ENCODE measurements around the gene CD46.

DNA sequence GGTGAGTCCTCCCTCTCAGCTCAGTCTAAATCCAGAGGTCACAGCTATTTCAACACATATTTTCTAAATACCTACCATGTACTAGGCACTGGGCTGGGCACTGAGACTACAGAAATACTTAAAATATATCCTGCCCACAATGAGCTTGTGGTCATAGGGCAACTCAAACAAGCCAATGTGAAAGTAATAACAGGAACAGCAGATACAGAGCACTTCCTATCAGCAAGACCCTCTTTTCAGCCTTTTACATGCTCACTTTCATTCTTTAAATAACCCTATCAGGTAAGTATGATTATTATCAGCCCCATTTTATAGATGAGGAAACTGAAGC, 87.2 kb downstream of the CD46 start:
- TF ChIP-seq, protein P1, sequence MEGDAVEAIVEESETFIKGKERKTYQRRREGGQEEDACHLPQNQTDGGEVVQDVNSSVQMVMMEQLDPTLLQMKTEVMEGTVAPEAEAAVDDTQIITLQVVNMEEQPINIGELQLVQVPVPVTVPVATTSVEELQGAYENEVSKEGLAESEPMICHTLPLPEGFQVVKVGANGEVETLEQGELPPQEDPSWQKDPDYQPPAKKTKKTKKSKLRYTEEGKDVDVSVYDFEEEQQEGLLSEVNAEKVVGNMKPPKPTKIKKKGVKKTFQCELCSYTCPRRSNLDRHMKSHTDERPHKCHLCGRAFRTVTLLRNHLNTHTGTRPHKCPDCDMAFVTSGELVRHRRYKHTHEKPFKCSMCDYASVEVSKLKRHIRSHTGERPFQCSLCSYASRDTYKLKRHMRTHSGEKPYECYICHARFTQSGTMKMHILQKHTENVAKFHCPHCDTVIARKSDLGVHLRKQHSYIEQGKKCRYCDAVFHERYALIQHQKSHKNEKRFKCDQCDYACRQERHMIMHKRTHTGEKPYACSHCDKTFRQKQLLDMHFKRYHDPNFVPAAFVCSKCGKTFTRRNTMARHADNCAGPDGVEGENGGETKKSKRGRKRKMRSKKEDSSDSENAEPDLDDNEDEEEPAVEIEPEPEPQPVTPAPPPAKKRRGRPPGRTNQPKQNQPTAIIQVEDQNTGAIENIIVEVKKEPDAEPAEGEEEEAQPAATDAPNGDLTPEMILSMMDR (conservative IDR thresholded peaks at IDR 0.05; ENCODE audit: low read depth, low read length) = no peak
- no peak for TF ChIP-seq EZH2 (IDR thresholded peaks at IDR 0.05; ENCODE audit: borderline replicate concordance, low read depth, low read length, poor library complexity, severe bottlenecking)
